HG02840 (cell line): ENCODE measurements around the gene DTYMK.

Source experiments
- ATAC-seq: cut with Tn5 transposase; IDR thresholded peaks from one replicate; pipeline ENCODE4 v1.9.1; 2021; ENCODE audit warnings: mild to moderate bottlenecking, moderate library complexity, moderate number of reproducible peaks; ENCODE audit not compliant: unreplicated experiment, low FRiP score

Gene DTYMK

GRCh38 chr2:241629762-241630435 is 56.7 kb downstream of the DTYMK start:
- no peak for ATAC-seq

GRCh38 chr2:241627675-241628074 is 58.9 kb downstream of the DTYMK start:
- ATAC-seq: no peak
